LoVo (cell line): Measurements from ENCODE around the gene KLRF2.

Experiments used
- DNase-seq: peaks from one replicate; pipeline ENCODE4 v3.0.0-alpha.2; 2016; ENCODE audit warnings: low spot score

Gene KLRF2

DNA sequence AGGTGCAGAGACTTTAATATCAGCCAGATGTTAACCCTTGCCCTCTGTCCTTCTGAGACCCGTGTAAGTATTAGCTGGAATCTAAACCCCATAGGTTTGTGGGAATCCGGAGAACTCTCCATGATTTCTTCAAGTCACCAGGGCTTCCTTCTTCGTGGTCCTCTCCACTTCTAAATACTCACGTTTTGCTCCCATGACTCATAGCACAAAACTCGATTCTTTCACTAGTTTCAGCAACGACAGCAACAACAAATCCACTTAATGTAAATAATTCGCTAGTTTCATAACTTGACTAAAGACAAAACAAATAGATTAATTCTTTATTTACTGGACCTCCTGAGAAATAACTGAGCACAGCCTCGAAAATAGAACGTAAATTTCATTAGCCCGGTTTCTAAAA is 55.3 kb downstream of the KLRF2 start:
- no peak for DNase-seq

DNA sequence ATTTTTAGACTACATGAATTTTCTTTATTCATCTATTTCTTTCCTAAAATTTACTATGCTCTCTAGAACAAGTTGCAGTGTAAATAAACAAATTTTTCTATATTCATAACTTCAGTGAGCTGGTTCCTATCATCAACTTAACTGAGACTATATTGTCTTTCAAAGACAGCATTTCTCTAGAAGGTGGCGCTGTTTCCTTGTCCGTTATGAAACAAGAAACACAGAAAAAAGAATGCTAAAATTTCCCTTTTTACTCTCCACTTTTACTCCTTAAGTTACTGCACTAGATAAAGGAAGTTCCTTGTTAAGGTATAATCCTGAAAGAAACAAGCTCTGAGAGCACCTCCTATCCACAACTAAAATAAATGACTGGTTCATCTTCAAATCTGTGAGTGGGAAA is 59.1 kb downstream of the KLRF2 start:
- DNase-seq = no peak

DNA sequence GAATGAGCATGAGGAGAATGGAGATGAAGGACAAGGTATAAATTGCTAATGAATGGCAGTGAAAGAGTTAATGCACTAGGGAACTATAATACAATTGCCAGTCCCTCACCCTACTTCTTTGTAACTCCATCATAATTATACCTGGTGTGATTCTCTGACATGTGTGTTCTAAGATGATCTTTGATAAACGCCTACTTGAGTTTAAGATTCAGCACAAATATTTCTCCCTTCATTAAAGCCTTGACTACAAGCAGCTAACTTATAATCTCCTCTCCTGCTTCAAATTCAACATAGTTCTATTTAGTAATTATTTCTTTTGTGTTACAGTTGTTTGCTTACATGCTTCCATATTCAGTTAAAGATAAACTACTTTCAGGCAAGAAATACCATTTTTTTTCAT is 60.5 kb downstream of the KLRF2 start:
- DNase-seq = no peak

DNA sequence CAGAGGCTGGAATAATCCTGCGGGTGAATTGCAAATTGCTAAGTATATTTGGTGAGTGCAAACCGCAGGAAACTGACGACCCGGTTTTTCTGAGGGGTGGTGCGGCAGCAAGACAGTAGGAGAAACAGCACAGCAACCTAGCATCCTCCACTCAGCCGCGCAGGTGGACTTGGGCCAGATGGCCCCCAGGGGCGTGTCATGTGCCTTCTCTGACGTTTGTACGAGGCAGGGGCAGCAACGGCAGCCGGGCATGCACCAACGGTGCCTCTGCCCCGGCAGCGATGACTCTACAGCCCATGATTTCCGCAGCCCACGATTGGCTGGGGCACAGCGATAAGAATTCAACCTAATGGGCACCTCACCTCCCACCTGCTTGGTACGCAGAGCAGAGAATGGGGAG is 62.0 kb downstream of the KLRF2 start:
- DNase-seq = no peak

DNA sequence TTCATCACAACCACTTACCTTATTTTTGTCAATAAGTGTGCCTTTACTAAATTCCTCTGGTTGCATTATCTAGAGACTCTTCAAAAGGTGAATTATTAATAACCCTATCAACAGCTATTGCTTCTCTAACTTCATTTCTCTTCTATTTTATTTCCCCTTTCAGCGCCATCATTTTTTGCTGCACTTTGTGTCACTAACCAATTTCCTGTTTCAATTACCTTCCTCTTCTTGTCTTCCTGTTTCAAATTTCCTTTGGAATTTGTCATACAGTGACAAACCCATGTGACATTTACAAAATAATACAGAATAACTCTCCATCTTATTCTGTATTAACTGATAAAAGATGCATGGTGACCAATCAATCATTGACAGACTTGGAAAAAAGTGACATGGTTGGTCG is 63.1 kb downstream of the KLRF2 start:
- no peak for DNase-seq
